Astrocyte (in vitro differentiated cells and primary cell): ENCODE data around the gene PACC1.

Experiments used
- EZH2 ChIP-seq: IDR thresholded peaks from 2 replicates; pipeline ENCODE4 v1.6.1; 2012; ENCODE audit warnings: mild to moderate bottlenecking, low read length, inconsistent platforms; ENCODE audit not compliant: insufficient read depth
- TF ChIP-seq, protein P1 (sequence below): IDR thresholded peaks from 2 replicates; pipeline ENCODE4 v1.5.1; 2011; ENCODE audit warnings: low read depth, mild to moderate bottlenecking, inconsistent platforms, low read length, moderate library complexity; ENCODE audit not compliant: insufficient read depth

GRCh38 chr1:212351588-212352362 is 62.9 kb downstream of the PACC1 start:
- TF ChIP-seq, protein P1, sequence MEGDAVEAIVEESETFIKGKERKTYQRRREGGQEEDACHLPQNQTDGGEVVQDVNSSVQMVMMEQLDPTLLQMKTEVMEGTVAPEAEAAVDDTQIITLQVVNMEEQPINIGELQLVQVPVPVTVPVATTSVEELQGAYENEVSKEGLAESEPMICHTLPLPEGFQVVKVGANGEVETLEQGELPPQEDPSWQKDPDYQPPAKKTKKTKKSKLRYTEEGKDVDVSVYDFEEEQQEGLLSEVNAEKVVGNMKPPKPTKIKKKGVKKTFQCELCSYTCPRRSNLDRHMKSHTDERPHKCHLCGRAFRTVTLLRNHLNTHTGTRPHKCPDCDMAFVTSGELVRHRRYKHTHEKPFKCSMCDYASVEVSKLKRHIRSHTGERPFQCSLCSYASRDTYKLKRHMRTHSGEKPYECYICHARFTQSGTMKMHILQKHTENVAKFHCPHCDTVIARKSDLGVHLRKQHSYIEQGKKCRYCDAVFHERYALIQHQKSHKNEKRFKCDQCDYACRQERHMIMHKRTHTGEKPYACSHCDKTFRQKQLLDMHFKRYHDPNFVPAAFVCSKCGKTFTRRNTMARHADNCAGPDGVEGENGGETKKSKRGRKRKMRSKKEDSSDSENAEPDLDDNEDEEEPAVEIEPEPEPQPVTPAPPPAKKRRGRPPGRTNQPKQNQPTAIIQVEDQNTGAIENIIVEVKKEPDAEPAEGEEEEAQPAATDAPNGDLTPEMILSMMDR: no peak
- no peak for TF ChIP-seq EZH2
